ENCODE data around the gene WNT2B.
A peak's percentile ranks its signal among the peaks of the same experiment; 100 is the strongest.

WNT2B gene

GRCh38 chr1:112488141-112488540 is 20.6 kb upstream of the WNT2B start:
- TF ChIP-seq CTCF (IDR thresholded peaks at IDR 0.05; ENCODE audit: control insufficient read depth, insufficient read depth, low read depth, low read length, missing control alignments), result no peak
- no peak overlapping the region for H3K4me3 ChIP-seq (ENCODE audit: control insufficient read depth, low read depth, low read length)
- no peak for DNase-seq (ENCODE audit: low read depth)

GRCh38 chr1:112492076-112492475 is 16.7 kb upstream of the WNT2B start:
- no peak for DNase-seq (ENCODE audit: low read depth)
- no peak overlapping the region for H3K4me3 ChIP-seq (ENCODE audit: control insufficient read depth, low read depth, low read length)
- no peak for TF ChIP-seq CTCF (IDR thresholded peaks at IDR 0.05; ENCODE audit: control insufficient read depth, insufficient read depth, low read depth, low read length, missing control alignments)

GRCh38 chr1:112493351-112493750 is 15.4 kb upstream of the WNT2B start:
- TF ChIP-seq CTCF (IDR thresholded peaks at IDR 0.05; ENCODE audit: control insufficient read depth, insufficient read depth, low read depth, low read length, missing control alignments), result no peak
- no peak overlapping the region for H3K4me3 ChIP-seq (ENCODE audit: control insufficient read depth, low read depth, low read length)
- DNase-seq (ENCODE audit: low read depth), result no peak

GRCh38 chr1:112496290-112496689 is 12.5 kb upstream of the WNT2B start:
- H3K4me3 ChIP-seq (ENCODE audit: control insufficient read depth, low read depth, low read length), result no peak overlapping the region
- TF ChIP-seq CTCF (IDR thresholded peaks at IDR 0.05; ENCODE audit: control insufficient read depth, insufficient read depth, low read depth, low read length, missing control alignments), result no peak
- DNase-seq (ENCODE audit: low read depth), result no peak

GRCh38 chr1:112501810-112502641 is 6.7 kb upstream of the WNT2B start:
- no peak for DNase-seq (ENCODE audit: low read depth)
- peak overlapping the region; percentile 61 for H3K4me3 ChIP-seq (ENCODE audit: control insufficient read depth, low read depth, low read length)
- TF ChIP-seq CTCF (IDR thresholded peaks at IDR 0.05; ENCODE audit: control insufficient read depth, insufficient read depth, low read depth, low read length, missing control alignments), result peak; percentile 95

- no peak for DNase-seq (ENCODE audit: low read depth)
- no peak overlapping the region for H3K4me3 ChIP-seq (ENCODE audit: control insufficient read depth, low read depth, low read length)
- no peak for TF ChIP-seq CTCF (IDR thresholded peaks at IDR 0.05; ENCODE audit: control insufficient read depth, insufficient read depth, low read depth, low read length, missing control alignments)
Measured at GRCh38 chr1:112502826-112503225, 5.9 kb upstream of the WNT2B start.
